PC-9 (cell line): ENCODE measurements around the gene MAGEB3.

Experiments used
- EZH2 ChIP-seq: fragments of 200-600 bp; sonication (generic); IDR thresholded peaks from 2 replicates; pipeline ENCODE4 v1.8.0; 2017; ENCODE audit warnings: antibody characterized with exemption, low read depth
- TF ChIP-seq, protein P1 (sequence below): fragments of 200-600 bp; sonication (generic); conservative IDR thresholded peaks from 2 replicates; pipeline ENCODE4 v1.6.1; 2017; ENCODE audit warnings: mixed run types, antibody characterized with exemption, mild to moderate bottlenecking, moderate library complexity

DNA sequence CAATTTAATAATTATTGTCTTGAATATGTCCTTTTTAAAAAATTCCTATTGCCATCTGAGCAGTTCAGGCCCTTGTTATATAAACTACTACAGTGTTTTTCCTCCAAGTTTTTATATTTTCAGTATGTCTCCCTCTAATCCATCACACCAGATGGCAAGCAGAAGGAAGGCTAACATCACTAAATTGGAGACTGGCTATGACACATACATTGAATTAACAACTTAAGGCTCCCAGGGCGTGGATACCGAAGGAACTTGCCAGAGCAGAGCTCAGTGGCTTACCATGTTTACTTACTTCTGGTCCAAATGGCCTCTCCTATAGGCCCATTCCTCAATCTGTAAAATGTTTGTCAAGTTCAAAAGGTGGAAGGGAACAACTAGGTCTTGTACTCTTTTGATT lies 29.5 kb downstream of the MAGEB3 start:
- TF ChIP-seq, protein P1, sequence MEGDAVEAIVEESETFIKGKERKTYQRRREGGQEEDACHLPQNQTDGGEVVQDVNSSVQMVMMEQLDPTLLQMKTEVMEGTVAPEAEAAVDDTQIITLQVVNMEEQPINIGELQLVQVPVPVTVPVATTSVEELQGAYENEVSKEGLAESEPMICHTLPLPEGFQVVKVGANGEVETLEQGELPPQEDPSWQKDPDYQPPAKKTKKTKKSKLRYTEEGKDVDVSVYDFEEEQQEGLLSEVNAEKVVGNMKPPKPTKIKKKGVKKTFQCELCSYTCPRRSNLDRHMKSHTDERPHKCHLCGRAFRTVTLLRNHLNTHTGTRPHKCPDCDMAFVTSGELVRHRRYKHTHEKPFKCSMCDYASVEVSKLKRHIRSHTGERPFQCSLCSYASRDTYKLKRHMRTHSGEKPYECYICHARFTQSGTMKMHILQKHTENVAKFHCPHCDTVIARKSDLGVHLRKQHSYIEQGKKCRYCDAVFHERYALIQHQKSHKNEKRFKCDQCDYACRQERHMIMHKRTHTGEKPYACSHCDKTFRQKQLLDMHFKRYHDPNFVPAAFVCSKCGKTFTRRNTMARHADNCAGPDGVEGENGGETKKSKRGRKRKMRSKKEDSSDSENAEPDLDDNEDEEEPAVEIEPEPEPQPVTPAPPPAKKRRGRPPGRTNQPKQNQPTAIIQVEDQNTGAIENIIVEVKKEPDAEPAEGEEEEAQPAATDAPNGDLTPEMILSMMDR, result no peak
- no peak for TF ChIP-seq EZH2
